Hepatic stellate cell (primary cell): ENCODE measurements around the gene DNAAF2.
"Not testable (repeated sequence)": the region's sequence is repeated elsewhere in the genome, so short reads cannot be mapped to it uniquely, and the experiment has no call there.

Source experiments
- DNase-seq: peaks from one replicate; pipeline ENCODE4 v3.0.0; 2011; ENCODE audit warnings: low spot score

The DNAAF2 gene

GRCh38 chr14:49621114-49621881 is 13.7 kb downstream of the DNAAF2 start:
- DNase-seq, result no peak

- DNase-seq, result peak; percentile 99
Observed at GRCh38 chr14:49620182-49621113, 14.6 kb downstream of the DNAAF2 start, which contains the start of the genes MGAT2 and RPL36AL. MGAT2 (plus strand) TSS chr14:49620799; CDS start chr14:49621269, 470 bp downstream. RPL36AL (minus strand) TSS chr14:49620626; CDS start chr14:49619104, 1,522 bp downstream.

GRCh38 chr14:49619730-49620129 is 15.3 kb downstream of the DNAAF2 start:
- no peak for DNase-seq

- not testable (repeated sequence) for DNase-seq
Observed at GRCh38 chr14:49619273-49619672, 15.8 kb downstream of the DNAAF2 start.

- no peak for DNase-seq
Observed at GRCh38 chr14:49617852-49618519, 17.1 kb downstream of the DNAAF2 start.

- DNase-seq, result no peak
Observed at GRCh38 chr14:49615776-49616175, 19.3 kb downstream of the DNAAF2 start.

- DNase-seq, result no peak
Observed at GRCh38 chr14:49614196-49614595, 20.8 kb downstream of the DNAAF2 start.

- no peak for DNase-seq
Observed at GRCh38 chr14:49612671-49613070, 22.4 kb downstream of the DNAAF2 start.

GRCh38 chr14:49612251-49612650 is 22.8 kb downstream of the DNAAF2 start:
- DNase-seq, result no peak

- DNase-seq, result no peak
Observed at GRCh38 chr14:49607583-49607982, 27.5 kb downstream of the DNAAF2 start.

- peak; percentile 81 for DNase-seq
Observed at GRCh38 chr14:49598485-49599300, 36.4 kb downstream of the DNAAF2 start, which contains the start of gene LRR1. LRR1 (plus strand) TSS chr14:49598940; CDS start chr14:49599021, 81 bp downstream.

GRCh38 chr14:49598189-49598484 is 36.9 kb downstream of the DNAAF2 start:
- DNase-seq, result no peak

- peak; percentile 60 for DNase-seq
Observed at GRCh38 chr14:49594347-49595091, 40.5 kb downstream of the DNAAF2 start.

- DNase-seq, result peak; percentile 58
Observed at GRCh38 chr14:49593016-49593415, 42.0 kb downstream of the DNAAF2 start.

GRCh38 chr14:49589387-49589786 is 45.7 kb downstream of the DNAAF2 start:
- no peak for DNase-seq

- peak; percentile 47 for DNase-seq
Observed at GRCh38 chr14:49586673-49587460, 48.2 kb downstream of the DNAAF2 start.

- DNase-seq, result peak; percentile 92
Observed at GRCh38 chr14:49585803-49586672, 49.0 kb downstream of the DNAAF2 start, which contains the start of gene RPS29. RPS29 (minus strand) TSS chr14:49586380; CDS start chr14:49586346, 34 bp downstream.

- DNase-seq, result not testable (repeated sequence)
Observed at GRCh38 chr14:49584981-49585640, 49.9 kb downstream of the DNAAF2 start.
